ENCODE results near the gene DOK5. TPM values are rescaled to one million over a fixed set of nuclear protein-coding genes. Genes with fewer than 3 reads are reported as not detected.

DOK5 gene
- total RNA-seq, 1 experiment from 2014 or later, result not detected

- H3K36me3 ChIP-seq (ENCODE audit: control insufficient read depth, insufficient read depth, low read length), result no peaks in the 10 kb centered on the region
- H3K27ac Mint-ChIP-seq (ENCODE audit: unreplicated experiment), result no peak overlapping the region
- no peak for DNase-seq
- CTCF ChIA-PET, result no interaction called here
- no TSS peak for BruUV-seq (replicated peaks)
- peaks cover 6% of the 10 kb centered on the region for H3K27me3 Mint-ChIP-seq (ENCODE audit: insufficient read depth, unreplicated experiment)
- H3K4me3 ChIP-seq (ENCODE audit: low read depth, low read length), result no peak overlapping the region
- H3K4me3 Mint-ChIP-seq (ENCODE audit: unreplicated experiment), result no peak overlapping the region
- no peaks in the 10 kb centered on the region; the same call in 1 of the 2 replicates for H3K4me1 ChIP-seq
- peaks cover 12% of the 10 kb centered on the region for H3K9me3 ChIP-seq
- H3K36me3 Mint-ChIP-seq (ENCODE audit: insufficient read depth, unreplicated experiment), result no peaks in the 10 kb centered on the region
- H3K27me3 ChIP-seq (replicated peaks; ENCODE audit: control insufficient read depth, insufficient read depth, low read length), result no peaks in the 10 kb centered on the region
- H3K4me1 Mint-ChIP-seq (ENCODE audit: low read depth, unreplicated experiment), result no peaks in the 10 kb centered on the region
- H3K9me3 Mint-ChIP-seq (ENCODE audit: unreplicated experiment), result peaks cover 18% of the 10 kb centered on the region
- TF ChIP-seq CTCF (IDR thresholded peaks at IDR 0.05; ENCODE audit: insufficient read depth in 1 of 2, low read depth in 1 of 2, low read length in 1 of 2, severe bottlenecking in 1 of 2, unreplicated experiment in 1 of 2), result no peak
- intact Hi-C loops (cut with micrococcal nuclease; ENCODE audit: unreplicated experiment), result no loop called here
- POLR2A ChIA-PET, result no interaction called here
Measured at GRCh38 chr20:54512694-54513093, 37.3 kb downstream of the DOK5 start.

- Mint-ChIP-seq H3K36me3 (ENCODE audit: insufficient read depth, unreplicated experiment) (no peaks in the 10 kb centered on the region), H3K27me3 (ENCODE audit: insufficient read depth, unreplicated experiment) (peaks cover 6% of the 10 kb centered on the region), H3K4me3 (ENCODE audit: unreplicated experiment) (no peak overlapping the region), H3K27ac (ENCODE audit: unreplicated experiment) (no peak overlapping the region), H3K9me3 (ENCODE audit: unreplicated experiment) (peaks cover 18% of the 10 kb centered on the region), H3K4me1 (ENCODE audit: low read depth, unreplicated experiment) (no peaks in the 10 kb centered on the region)
- no peak for TF ChIP-seq CTCF (IDR thresholded peaks at IDR 0.05; ENCODE audit: insufficient read depth in 1 of 2, low read depth in 1 of 2, low read length in 1 of 2, severe bottlenecking in 1 of 2, unreplicated experiment in 1 of 2)
- BruUV-seq (replicated peaks), result no TSS peak
- no peaks in the 10 kb centered on the region for H3K36me3 ChIP-seq (ENCODE audit: control insufficient read depth, insufficient read depth, low read length)
- no peak for DNase-seq
- ChIA-PET CTCF (no interaction called here), POLR2A (no interaction called here)
- no peaks in the 10 kb centered on the region; the same call in 1 of the 2 replicates for H3K4me1 ChIP-seq
- peaks cover 12% of the 10 kb centered on the region for H3K9me3 ChIP-seq
- H3K27me3 ChIP-seq (replicated peaks; ENCODE audit: control insufficient read depth, insufficient read depth, low read length), result no peaks in the 10 kb centered on the region
- no peak overlapping the region for H3K4me3 ChIP-seq (ENCODE audit: low read depth, low read length)
- intact Hi-C loops (cut with micrococcal nuclease; ENCODE audit: unreplicated experiment), result no loop called here
Measured at GRCh38 chr20:54514028-54514607, 38.7 kb downstream of the DOK5 start.

- CTCF ChIA-PET, result no interaction called here
- H3K27me3 Mint-ChIP-seq (ENCODE audit: insufficient read depth, unreplicated experiment), result peaks cover 11% of the 10 kb centered on the region
Measured at GRCh38 chr20:54515793-54516628, 40.6 kb downstream of the DOK5 start.

More at GRCh38 chr20:54515793-54516628, 40.6 kb downstream of the DOK5 start:
- no peak overlapping the region for H3K27ac Mint-ChIP-seq (ENCODE audit: unreplicated experiment)
- DNase-seq, result no peak
- Histone ChIP-seq H3K36me3 (ENCODE audit: control insufficient read depth, insufficient read depth, low read length) (no peaks in the 10 kb centered on the region), H3K4me3 (ENCODE audit: low read depth, low read length) (no peak overlapping the region), H3K9me3 (peaks cover 12% of the 10 kb centered on the region), H3K4me1 (no peaks in the 10 kb centered on the region; the same call in 1 of the 2 replicates), H3K27me3 (replicated peaks; ENCODE audit: control insufficient read depth, insufficient read depth, low read length) (no peaks in the 10 kb centered on the region)
- no peaks in the 10 kb centered on the region for H3K36me3 Mint-ChIP-seq (ENCODE audit: insufficient read depth, unreplicated experiment)
- peaks cover 18% of the 10 kb centered on the region for H3K9me3 Mint-ChIP-seq (ENCODE audit: unreplicated experiment)
- intact Hi-C loops (cut with micrococcal nuclease; ENCODE audit: unreplicated experiment), result no loop called here
- POLR2A ChIA-PET, result no interaction called here
- BruUV-seq (replicated peaks), result no TSS peak
- no peaks in the 10 kb centered on the region for H3K4me1 Mint-ChIP-seq (ENCODE audit: low read depth, unreplicated experiment)
- H3K4me3 Mint-ChIP-seq (ENCODE audit: unreplicated experiment), result no peak overlapping the region
- TF ChIP-seq CTCF (IDR thresholded peaks at IDR 0.05; ENCODE audit: insufficient read depth in 1 of 2, low read depth in 1 of 2, low read length in 1 of 2, severe bottlenecking in 1 of 2, unreplicated experiment in 1 of 2), result no peak
